HG02759 (cell line): ENCODE results near the gene NTMT1.
"Not testable (repeated sequence)": the region's sequence is repeated elsewhere in the genome, so short reads cannot be mapped to it uniquely, and the experiment has no call there.

ENCODE experiments used
- ATAC-seq: cut with Tn5 transposase; IDR thresholded peaks from one replicate; pipeline ENCODE4 v1.9.1; 2021; ENCODE audit warnings: mild to moderate bottlenecking, moderate library complexity; ENCODE audit not compliant: unreplicated experiment

Gene NTMT1

DNA sequence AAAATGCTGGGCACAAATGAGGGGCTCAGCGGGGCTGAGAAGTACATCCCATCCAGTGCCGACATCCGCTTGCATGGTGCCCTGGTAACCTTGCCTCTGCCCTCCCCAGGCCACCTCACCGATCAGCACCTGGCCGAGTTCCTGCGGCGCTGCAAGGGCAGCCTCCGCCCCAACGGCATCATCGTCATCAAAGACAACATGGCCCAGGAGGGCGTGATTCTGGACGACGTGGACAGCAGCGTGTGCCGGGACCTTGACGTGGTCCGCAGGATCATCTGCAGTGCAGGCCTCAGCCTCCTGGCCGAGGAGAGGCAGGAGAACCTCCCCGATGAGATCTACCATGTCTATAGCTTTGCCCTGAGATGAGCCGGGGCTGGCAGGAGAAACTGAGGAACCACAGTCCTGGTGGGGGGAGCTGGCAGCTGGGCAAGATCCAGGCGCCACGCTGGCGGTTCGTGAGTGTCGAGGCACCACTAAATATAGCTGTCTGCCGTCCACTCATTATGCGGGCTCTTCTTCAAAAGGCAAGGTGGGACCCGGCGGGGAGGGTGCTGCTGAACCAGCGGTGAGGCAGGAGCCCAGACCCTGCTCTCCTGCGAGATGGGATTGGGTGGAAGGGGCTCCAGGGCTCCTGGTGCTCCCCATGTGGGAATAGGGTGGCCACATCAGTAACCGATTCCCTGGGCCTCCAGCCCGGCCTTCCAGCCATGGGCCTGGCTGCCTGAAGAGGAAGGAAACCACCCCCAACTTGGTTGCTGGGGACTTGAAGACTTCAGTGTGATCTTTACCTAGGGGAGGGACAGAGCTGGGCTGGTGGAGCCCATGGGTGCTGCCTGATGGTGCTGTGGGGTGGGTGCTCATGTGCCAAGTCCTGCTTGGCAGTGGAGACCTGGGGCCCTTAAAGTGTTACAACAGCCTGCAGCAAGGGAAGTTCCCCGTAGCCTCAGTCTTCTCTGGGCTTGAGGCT is 9.4 kb downstream of the NTMT1 start:
- ATAC-seq = no peak

DNA sequence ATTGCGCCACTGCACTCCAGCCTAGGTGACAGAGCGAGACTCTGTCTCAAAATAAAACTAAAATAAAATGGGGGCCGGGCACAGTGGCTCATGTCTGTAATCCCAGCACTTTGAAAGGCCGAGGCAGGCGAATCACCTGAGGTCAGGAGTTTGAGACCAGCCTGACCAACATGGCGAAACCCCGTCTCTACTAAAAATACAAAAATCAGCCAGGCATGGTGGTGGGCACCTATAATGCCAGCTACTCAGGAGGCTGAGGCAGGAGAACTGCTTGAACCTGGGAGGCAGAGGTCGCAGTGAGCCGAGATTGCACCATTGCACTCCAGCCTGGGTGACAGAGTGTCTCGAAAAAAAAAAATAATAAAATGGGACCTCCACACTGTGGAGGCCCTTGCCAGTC is 10.4 kb downstream of the NTMT1 start:
- ATAC-seq = not testable (repeated sequence)

DNA sequence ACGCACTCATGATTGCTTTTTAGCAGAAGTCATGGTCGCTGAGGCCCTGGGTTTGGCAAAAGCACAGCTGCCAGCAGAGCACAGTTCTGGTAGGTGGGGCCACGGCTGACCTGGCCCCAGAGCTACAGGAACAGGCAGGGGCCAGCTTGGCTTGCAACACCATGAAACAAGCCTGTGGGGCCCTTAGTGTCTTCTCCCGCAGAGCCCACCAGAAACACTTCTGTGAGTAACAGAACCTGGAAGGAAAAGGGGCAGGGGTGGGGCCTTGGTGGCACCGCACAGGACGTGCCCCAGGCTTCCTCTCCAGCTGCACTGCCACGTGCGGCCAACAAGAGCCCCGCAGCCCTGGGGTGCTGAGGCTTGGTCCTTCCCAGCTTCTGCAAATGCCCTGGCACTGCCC is 11.1 kb downstream of the NTMT1 start:
- ATAC-seq = no peak

- ATAC-seq = no peak
Observed at GRCh38 chr9:129637673-129638439, 11.9 kb downstream of the NTMT1 start.

DNA sequence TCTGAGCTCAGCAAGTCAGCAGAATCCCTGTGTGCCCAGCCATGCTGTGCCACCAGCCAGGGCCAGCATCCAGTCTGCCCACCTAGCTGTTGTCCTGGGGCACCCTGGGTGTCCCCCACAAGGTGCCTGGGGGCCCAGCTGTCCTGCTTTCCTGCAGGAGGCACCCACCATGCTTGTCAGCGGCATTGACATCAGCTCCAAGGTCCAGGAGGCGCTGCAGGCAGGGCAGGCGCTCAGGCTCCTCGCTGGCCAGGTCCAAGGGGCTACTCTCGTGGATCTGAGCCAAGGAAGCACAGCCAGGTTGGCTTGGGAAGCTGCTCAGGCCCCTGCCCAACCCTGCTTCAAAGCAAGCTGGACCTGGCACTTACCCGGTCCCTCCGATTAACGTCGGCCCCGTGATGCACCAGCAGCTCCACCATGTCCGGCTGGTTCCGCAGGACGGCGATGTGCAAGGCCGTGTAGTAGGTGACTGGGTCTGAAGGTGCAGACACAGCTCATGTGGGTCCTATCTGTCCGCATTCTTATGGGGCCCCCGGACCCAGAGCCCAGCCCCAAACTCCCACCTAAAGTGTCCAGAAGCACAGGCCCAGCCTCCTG is 13.2 kb downstream of the NTMT1 start:
- ATAC-seq = no peak

DNA sequence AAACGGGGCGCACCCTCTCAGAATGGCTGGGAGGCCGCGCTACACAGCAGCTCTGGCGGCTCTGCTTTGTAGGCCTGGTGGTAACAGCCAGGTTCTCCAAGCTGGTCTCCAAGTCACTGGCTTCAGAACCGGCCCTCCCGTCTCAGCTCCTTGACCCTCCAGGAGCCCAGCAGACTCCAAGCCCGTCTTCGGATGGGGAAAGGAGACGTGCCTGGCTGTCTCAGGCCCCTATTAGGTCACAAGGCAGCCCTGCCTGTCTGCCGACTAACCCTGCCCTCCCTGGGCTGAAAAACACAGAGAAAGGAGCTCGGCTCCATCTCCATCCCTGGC is 13.8 kb downstream of the NTMT1 start:
- no peak for ATAC-seq

- ATAC-seq = no peak
Observed at GRCh38 chr9:129640086-129640870, 14.3 kb downstream of the NTMT1 start.

DNA sequence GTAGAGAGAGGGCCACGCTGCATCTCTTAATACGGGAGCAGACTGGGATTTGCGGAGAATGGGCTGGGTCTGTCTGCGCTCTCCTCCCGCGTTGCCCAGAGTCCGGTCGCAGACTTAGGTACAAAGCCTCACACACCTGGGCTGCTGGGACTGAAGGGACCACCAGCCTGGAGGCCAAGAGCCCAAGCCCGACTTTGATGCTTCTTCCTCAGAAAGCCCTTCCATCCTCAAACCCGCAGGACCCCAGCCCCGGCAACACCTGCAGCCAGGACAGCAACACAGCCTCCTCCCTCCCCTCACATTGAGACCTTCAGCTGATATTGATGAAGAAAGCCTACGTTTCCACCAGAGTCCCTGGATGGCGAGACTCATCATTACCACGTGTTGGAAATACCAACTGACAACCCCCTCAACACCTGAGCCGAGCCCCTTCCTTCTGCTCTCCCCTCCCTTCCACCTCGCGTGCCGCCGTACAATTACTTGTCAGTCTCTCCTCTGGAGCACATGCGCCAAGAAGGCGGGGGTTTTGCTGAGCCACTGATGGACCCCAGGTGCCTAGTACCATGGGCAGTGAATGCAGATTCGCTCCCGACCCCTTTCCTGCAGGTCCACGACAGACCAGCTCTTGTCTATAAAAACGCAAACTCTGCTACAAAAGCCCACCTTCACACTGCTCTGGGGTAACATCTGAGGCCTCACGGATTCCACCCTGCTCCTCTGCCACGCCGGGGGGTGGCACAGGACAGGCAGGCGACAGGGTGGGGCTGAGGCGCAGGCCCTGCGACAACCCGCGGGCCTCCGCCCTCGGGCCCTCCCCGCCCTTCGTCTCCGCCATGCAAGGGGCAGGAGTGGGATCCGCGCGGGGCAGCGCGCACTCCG is 15.1 kb downstream of the NTMT1 start:
- no peak for ATAC-seq

DNA sequence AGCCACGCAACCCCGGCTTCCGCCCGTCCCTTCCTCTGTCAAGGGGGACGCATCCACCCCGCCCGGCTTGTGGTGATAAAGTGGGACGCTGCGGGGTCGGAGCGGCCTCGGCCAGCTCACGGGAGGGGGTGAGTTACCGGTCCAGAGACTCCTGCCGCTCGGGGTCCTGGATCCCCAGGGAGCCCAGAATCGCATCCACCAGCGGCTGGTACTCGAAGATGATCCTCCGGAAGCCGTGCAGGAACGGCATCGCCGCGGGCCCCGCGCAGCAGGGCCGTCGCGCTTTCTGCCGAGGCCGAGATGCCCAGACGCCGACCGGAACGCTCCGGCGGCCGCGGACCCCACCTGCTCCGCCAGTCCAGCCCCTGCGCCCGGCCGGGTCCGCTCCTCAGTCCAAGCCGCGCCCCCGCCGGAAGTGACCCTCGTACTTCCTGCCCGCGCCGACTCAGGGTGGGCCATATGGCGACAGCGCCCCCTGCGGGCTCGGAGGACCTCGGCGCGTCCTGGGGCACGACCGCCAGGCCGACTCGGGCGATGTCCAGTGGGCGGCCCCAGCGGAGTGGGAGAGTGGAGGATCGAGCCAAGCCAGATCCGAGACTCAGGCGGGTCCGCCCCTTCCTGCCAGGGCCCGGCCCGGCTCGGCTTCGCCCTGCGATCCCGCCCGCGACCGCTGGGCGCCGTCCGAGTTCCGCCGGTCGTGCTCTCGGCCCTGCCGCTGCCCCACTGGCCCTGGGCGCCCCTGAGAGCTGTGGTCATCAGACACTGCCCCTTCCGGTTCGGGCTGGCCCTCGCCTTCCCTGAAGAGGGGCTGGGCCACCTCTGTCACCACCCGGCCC is 16.0 kb downstream of the NTMT1 start, which contains the start of gene ASB6:
Gene ASB6 (minus strand): TSS at position 402 of the 836 bp plus-strand sequence. CDS start 152 bp downstream, at position 250.
- ATAC-seq = peak; percentile 92

GRCh38 chr9:129643706-129644105 is 17.7 kb downstream of the NTMT1 start:
- no peak for ATAC-seq

DNA sequence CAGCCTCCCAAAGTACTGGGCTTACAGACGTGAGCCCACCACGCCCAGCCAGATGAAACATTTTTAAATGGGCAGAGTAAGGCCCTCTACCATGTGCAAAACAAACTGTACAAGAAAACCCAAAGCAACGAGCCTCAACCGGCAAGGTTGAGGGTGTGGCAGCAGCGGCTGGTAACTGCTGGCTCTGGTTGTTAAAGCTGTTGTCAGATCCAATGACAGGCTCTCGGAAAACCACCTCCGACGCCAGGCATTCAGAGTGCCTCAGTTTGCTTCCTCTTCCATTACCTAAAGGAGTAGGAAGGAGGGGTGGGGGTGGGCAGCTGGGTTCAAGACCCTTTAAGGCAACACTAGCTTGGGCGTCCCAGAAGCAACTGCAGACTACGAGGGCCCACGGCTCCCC is 18.4 kb downstream of the NTMT1 start:
- ATAC-seq = no peak

DNA sequence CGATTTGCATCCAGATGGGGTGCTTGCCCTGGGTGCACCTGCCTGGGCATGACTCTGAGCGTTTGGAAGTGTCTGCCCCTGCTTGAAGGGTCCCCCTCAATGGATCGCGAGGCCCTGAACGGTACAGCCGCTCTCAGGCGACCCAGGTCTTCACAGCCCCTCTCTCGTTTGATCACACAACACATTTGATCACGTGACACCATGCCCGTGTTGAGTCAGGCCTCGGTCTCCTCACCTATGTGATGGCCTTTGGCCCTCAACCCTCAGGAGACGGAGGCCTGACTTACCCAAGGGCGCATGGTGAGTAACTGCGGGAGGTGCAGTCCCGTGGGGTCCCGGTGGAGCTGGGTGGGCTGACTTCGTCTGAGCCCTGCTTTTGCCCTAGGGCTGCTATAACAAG is 18.9 kb downstream of the NTMT1 start:
- ATAC-seq = no peak

DNA sequence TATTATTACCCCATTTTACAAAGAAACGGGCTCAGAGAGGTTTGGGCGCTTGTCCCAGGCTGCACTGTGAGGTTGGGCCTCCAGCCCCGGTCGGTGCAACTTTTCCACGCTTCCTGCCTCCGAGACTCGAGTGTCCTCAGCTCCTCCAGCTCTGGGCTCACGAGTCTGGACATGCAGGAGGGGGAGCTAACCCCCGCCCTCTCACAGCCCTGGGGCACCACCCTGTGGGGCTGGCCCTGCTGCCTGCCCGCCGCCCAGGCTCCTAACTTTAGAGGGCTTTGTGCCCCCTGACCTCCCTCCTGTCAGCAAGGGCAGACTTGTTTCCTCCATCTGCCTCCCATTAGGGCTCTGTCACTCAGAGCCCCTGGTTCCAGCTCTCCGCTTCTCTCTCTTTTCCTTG is 20.3 kb downstream of the NTMT1 start:
- ATAC-seq = no peak

DNA sequence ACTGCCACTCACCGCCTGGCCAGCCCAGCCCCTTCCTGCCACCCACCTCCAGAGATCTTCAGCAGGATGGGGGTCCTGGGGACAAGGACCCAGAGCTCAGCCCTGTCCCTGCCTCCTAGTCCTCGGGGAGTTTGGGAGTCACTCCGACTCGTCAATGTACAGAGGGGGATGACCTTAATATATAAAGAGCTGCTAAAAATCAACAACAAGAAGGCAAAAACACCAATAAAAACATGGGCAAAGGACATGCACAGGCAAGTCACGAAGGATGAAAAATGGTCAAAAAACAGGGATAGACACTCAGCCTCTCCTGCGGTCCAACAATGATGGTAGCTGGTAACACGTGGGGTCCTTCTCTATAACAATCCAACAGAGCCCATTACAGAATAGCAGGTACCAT is 20.7 kb downstream of the NTMT1 start:
- no peak for ATAC-seq

- ATAC-seq = no peak
Observed at GRCh38 chr9:129647635-129648034, 21.7 kb downstream of the NTMT1 start.

DNA sequence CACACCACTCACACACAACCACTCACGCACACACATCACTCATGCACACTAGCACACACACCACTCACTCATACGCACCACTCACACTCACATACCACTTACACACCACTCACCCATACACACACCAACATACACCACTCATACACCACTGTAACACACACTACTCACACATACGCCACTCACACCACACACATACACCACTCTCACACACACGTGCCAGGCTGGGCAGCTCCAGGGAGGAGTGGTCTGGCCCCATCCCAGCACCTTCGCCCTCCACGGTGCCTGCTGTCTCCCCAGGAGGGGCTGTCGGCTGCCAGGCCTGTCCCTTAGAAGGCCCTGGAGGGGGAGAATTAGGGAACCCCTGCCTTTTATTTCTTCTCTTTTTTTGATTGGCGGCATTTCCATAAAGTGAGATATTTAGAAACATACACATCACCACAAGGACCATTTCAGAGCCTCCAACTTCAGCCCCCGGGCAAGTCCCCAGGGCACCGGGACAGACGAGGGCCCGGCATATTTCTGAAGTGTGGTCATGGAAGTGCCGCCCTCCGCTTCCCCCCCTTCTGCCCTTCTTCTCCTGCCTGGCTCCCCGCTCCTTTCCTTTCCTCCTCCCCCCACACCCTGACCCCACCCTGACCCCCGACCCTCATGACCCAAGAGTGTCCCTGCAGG is 22.3 kb downstream of the NTMT1 start:
- ATAC-seq = no peak

GRCh38 chr9:129648764-129649115 is 22.8 kb downstream of the NTMT1 start:
- ATAC-seq = no peak
